ENCODE results near the gene BIRC3. TPM values are rescaled to one million over a fixed set of nuclear protein-coding genes. Genes with fewer than 3 reads are reported as not detected.
A peak's percentile ranks its signal among the peaks of the same experiment; 100 is the strongest.

BIRC3 gene
- total RNA-seq, 2 experiments from 2014 or later = 115 to 124 TPM

- Mint-ChIP-seq H3K9me3 (no peaks in the 10 kb centered on the region), H3K27ac (peak overlapping the region; percentile 14), H3K4me3 (peak overlapping the region; percentile 28), H3K36me3 (ENCODE audit: low read depth) (peaks cover 34% of the 10 kb centered on the region), H3K27me3 (no peaks in the 10 kb centered on the region), H3K4me1 (ENCODE audit: low read depth) (peaks cover 18% of the 10 kb centered on the region)
- no peaks in the 10 kb centered on the region for H3K27me3 ChIP-seq (ENCODE audit: control insufficient read depth in 1 of 2, insufficient read depth in 2 of 2, low read length in 2 of 2)
- H3K27ac ChIP-seq (ENCODE audit: low read depth in 1 of 2, low read length in 2 of 2) = no peak overlapping the region
- intact Hi-C loops (cut with DNase I, micrococcal nuclease) = loop anchor here (1.0 to 10.0 kb wide), 7 partner anchors 53 to 599 kb away; no protein-coding TSS in a partner anchor
- ATAC-seq (ENCODE audit: poor library complexity) (peak; percentile 24), DNase-seq (peak; percentile 45 to 89 (median 66))
- H3K9me3 ChIP-seq (ENCODE audit: control insufficient read depth in 1 of 2, insufficient read depth in 1 of 2, low read length in 2 of 2) = no peaks in the 10 kb centered on the region
- H3K4me3 ChIP-seq (ENCODE audit: low read length) = no peak overlapping the region
- CTCF ChIA-PET = interaction anchor here (0.7 to 2.4 kb wide), 35 partner anchors 13 to 324 kb away, joined by 3 to 24 read pairs (median 5); no protein-coding TSS in a partner anchor
- peaks cover 23% of the 10 kb centered on the region for H3K36me3 ChIP-seq (ENCODE audit: insufficient read depth, low read length)
- peak; percentile 75 for TF ChIP-seq CTCF (IDR thresholded peaks at IDR 0.05)
- H3K4me1 ChIP-seq (ENCODE audit: insufficient read depth, low read length) = peaks cover 9% of the 10 kb centered on the region
- POLR2A ChIA-PET = interaction anchor here (0.7 to 2.0 kb wide), 14 partner anchors 18 to 325 kb away, joined by 3 to 12 read pairs (median 5); no protein-coding TSS in a partner anchor
These were observed 24.6 kb downstream of the BIRC3 start for GRCh38 chr11:102341844-102342318.

GRCh38 chr11:102343809-102344208 is 26.5 kb downstream of the BIRC3 start:
- Mint-ChIP-seq H3K27me3 (no peaks in the 10 kb centered on the region), H3K27ac (no peak overlapping the region), H3K4me1 (ENCODE audit: low read depth) (peaks cover 30% of the 10 kb centered on the region), H3K4me3 (no peak overlapping the region), H3K9me3 (no peaks in the 10 kb centered on the region), H3K36me3 (ENCODE audit: low read depth) (peaks cover 33% of the 10 kb centered on the region)
- Histone ChIP-seq H3K4me1 (ENCODE audit: insufficient read depth, low read length) (peaks cover 9% of the 10 kb centered on the region), H3K4me3 (ENCODE audit: low read length) (no peak overlapping the region), H3K27me3 (ENCODE audit: control insufficient read depth in 1 of 2, insufficient read depth in 2 of 2, low read length in 2 of 2) (no peaks in the 10 kb centered on the region), H3K9me3 (ENCODE audit: control insufficient read depth in 1 of 2, insufficient read depth in 1 of 2, low read length in 2 of 2) (no peaks in the 10 kb centered on the region), H3K36me3 (ENCODE audit: insufficient read depth, low read length) (peaks cover 5% of the 10 kb centered on the region), H3K27ac (ENCODE audit: low read depth in 1 of 2, low read length in 2 of 2) (no peak overlapping the region)
- ChIA-PET CTCF (interaction anchor here (0.5 to 2.7 kb wide), 4 partner anchors 32 to 219 kb away, joined by 3 to 12 read pairs (median 4); no protein-coding TSS in a partner anchor), POLR2A (interaction anchor here (0.9 to 1.2 kb wide), 2 partner anchors 38 to 108 kb away, joined by 4 read pairs; no protein-coding TSS in a partner anchor)
- intact Hi-C loops (cut with DNase I, micrococcal nuclease) = loop anchor here (2.0 to 10.0 kb wide), 3 partner anchors 69 to 591 kb away; no protein-coding TSS in a partner anchor
- ATAC-seq (ENCODE audit: poor library complexity) = no peak
- TF ChIP-seq CTCF (IDR thresholded peaks at IDR 0.05) = no peak
- no peak for DNase-seq

GRCh38 chr11:102345904-102346303 is 28.6 kb downstream of the BIRC3 start:
- peaks cover 9% of the 10 kb centered on the region for H3K4me1 ChIP-seq (ENCODE audit: insufficient read depth, low read length)
- intact Hi-C loops (cut with DNase I, micrococcal nuclease) = loop anchor here (1.0 to 10.0 kb wide), 8 partner anchors 15 to 589 kb away; partner anchors contain the start of genes BIRC3 (in 1 of the 2) and TMEM123 (in 1 of the 2)
- H3K36me3 ChIP-seq (ENCODE audit: insufficient read depth, low read length) = no peaks in the 10 kb centered on the region
- TF ChIP-seq CTCF (IDR thresholded peaks at IDR 0.05) = no peak
- H3K27me3 Mint-ChIP-seq = no peaks in the 10 kb centered on the region
- peaks cover 48% of the 10 kb centered on the region for H3K4me1 Mint-ChIP-seq (ENCODE audit: low read depth)
- ChIA-PET POLR2A (interaction anchor here (1.0 to 1.5 kb wide), 2 partner anchors 25 to 107 kb away, joined by 3 to 4 read pairs; partner anchors contain the start of gene TMEM123), CTCF (interaction anchor here (1.0 to 3.0 kb wide), 4 partner anchors 11 to 52 kb away, joined by 3 to 15 read pairs (median 8); no protein-coding TSS in a partner anchor)
- H3K4me3 ChIP-seq (ENCODE audit: low read length) = peak overlapping the region; percentile 65
- H3K4me3 Mint-ChIP-seq = peak overlapping the region; percentile 98
- H3K27me3 ChIP-seq (ENCODE audit: control insufficient read depth in 1 of 2, insufficient read depth in 2 of 2, low read length in 2 of 2) = no peaks in the 10 kb centered on the region
- H3K9me3 ChIP-seq (ENCODE audit: control insufficient read depth in 1 of 2, insufficient read depth in 1 of 2, low read length in 2 of 2) = no peaks in the 10 kb centered on the region
- H3K9me3 Mint-ChIP-seq = no peaks in the 10 kb centered on the region
- DNase-seq (peak in 2 of 14 experiments; percentile 69 to 79), ATAC-seq (ENCODE audit: poor library complexity) (no peak)
- H3K27ac Mint-ChIP-seq = peak overlapping the region; percentile 100
- peaks cover 40% of the 10 kb centered on the region for H3K36me3 Mint-ChIP-seq (ENCODE audit: low read depth)
- peak overlapping the region; percentile 95 to 96 for H3K27ac ChIP-seq (ENCODE audit: low read depth in 1 of 2, low read length in 2 of 2)

Data from CD4-positive, alpha-beta T cell (primary cell).